ENCODE measurements around the gene MIAT. TPM values are rescaled to one million over a fixed set of nuclear protein-coding genes. Genes with fewer than 3 reads are reported as not detected.

Gene MIAT
- polyA plus RNA-seq, 4 donors = 0.27 to 1.3 (median 0.58) TPM; not detected in 1

DNA sequence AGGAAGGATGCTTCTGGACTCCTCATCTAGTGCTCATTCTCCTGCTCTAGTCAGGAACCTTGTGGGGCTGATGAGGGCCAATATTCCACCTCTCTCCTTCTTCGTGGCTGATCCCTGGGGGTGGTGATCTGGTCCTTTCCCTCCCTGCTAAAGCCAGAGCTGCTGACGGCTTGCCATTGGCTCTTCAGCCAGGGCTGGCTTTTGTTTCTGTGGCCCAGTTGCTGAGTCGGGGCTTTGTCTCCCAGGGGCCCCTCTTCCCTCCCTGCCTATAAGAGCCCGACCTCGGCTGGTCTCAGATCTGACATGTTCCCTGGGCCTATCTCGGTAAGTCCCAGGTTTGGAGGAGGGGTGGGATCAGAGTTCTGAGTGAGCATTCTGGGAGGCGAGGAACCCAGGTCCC is 35.7 kb upstream of the MIAT start, which contains the start of gene CRYBA4:
CRYBA4 (plus strand) TSS at position 301 of the 400 bp plus-strand sequence. CDS start 634 bp downstream, outside the sequence.
- WGBS, 3 donors = 76 to 89% (median 87%) methylated on average over 7 of the region's 7 CpGs
- Histone ChIP-seq H3K9me3 (ENCODE audit: control insufficient read depth in 2 of 2, insufficient read depth in 1 of 2, low read depth in 1 of 2, low read length in 1 of 2) (peaks cover 0 to 3% of the 10 kb centered on the region in 2 donors), H3K27ac (ENCODE audit: low read depth in 1 of 3, low read length in 2 of 3) (no peak within 1 kb of the TSS), H3K4me3 (ENCODE audit: low read depth in 1 of 3, low read length in 3 of 3) (no peak within 1 kb of the TSS), H3K27me3 (ENCODE audit: control insufficient read depth in 3 of 3, insufficient read depth in 3 of 3, low read length in 3 of 3) (no peaks in the 10 kb centered on the region), H3K4me1 (ENCODE audit: control insufficient read depth in 3 of 3, insufficient read depth in 2 of 3, low read depth in 1 of 3, low read length in 2 of 3) (no peaks in the 10 kb centered on the region), H3K36me3 (ENCODE audit: control insufficient read depth in 3 of 3, insufficient read depth in 2 of 3, low read depth in 1 of 3, low read length in 3 of 3) (no peaks in the 10 kb centered on the region)
- FAIRE-seq (no peak), DNase-seq (no peak)

DNA sequence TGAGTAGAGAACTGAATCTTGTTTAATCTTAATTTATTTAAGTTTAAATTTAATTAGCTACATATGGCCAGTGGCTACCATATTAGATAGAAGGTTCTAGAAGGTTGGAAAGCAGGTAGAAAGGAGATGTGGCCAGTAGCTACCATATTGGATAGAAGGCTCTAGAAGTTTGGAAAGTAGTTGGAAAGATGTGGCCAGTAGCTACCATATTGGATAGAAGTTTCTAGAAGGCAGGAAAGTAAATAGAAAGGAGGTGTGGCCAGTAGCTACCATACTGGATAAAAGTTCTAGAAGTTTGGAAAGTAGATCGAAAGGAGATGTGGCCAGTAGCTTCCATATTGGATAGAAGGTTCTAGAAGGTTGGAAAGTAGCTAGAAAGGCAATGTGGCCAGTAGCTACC is 33.4 kb upstream of the MIAT start:
- WGBS, 3 donors = 93 to 100% (median 100%) methylated on average over 1 of the region's 1 CpG

DNA sequence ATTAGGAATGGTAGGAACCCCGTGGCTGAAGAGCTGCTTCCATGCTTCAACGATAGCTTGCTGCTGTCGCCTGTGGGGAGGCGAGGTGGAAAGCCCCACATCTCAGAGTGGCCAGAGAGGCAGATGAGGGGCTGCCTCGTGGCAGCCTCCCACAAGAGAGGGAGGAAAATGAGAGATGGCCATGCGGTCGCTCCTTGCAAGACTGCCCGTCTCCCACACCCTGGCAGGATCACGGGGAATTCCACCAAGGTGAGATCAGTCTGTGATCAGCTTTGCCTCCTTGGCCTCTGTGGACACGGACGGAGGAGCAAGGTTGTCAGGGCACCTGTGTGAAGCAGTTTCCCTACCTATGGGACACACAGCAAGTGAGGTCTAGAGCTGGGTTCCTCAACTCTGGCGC is 32.6 kb upstream of the MIAT start:
- peaks cover 0 to 14% (median 0%) of the 10 kb centered on the region in 3 donors for H3K4me1 ChIP-seq (ENCODE audit: control insufficient read depth in 3 of 3, insufficient read depth in 2 of 3, low read depth in 1 of 3, low read length in 2 of 3)
- peaks cover 0 to 10% of the 10 kb centered on the region in 2 donors for H3K9me3 ChIP-seq (ENCODE audit: control insufficient read depth in 2 of 2, insufficient read depth in 1 of 2, low read depth in 1 of 2, low read length in 1 of 2)
- no peak overlapping the region for H3K4me3 ChIP-seq (ENCODE audit: low read depth in 1 of 3, low read length in 3 of 3)
- no peak overlapping the region for H3K27ac ChIP-seq (ENCODE audit: low read depth in 1 of 3, low read length in 2 of 3)
- 85 to 89% (median 88%) methylated on average over 12 of the region's 12 CpGs for WGBS, 3 donors
- H3K27me3 ChIP-seq (ENCODE audit: control insufficient read depth in 3 of 3, insufficient read depth in 3 of 3, low read length in 3 of 3) = no peaks in the 10 kb centered on the region
- no peaks in the 10 kb centered on the region for H3K36me3 ChIP-seq (ENCODE audit: control insufficient read depth in 3 of 3, insufficient read depth in 2 of 3, low read depth in 1 of 3, low read length in 3 of 3)
- DNase-seq (no peak), FAIRE-seq (no peak)

More for the DNA sequence above, 33.4 kb upstream of the MIAT start:
- Histone ChIP-seq H3K27me3 (ENCODE audit: control insufficient read depth in 3 of 3, insufficient read depth in 3 of 3, low read length in 3 of 3) (no peaks in the 10 kb centered on the region), H3K4me1 (ENCODE audit: control insufficient read depth in 3 of 3, insufficient read depth in 2 of 3, low read depth in 1 of 3, low read length in 2 of 3) (peaks cover 0 to 10% (median 0%) of the 10 kb centered on the region in 3 donors), H3K27ac (ENCODE audit: low read depth in 1 of 3, low read length in 2 of 3) (no peak overlapping the region), H3K36me3 (ENCODE audit: control insufficient read depth in 3 of 3, insufficient read depth in 2 of 3, low read depth in 1 of 3, low read length in 3 of 3) (no peaks in the 10 kb centered on the region), H3K4me3 (ENCODE audit: low read depth in 1 of 3, low read length in 3 of 3) (no peak overlapping the region), H3K9me3 (ENCODE audit: control insufficient read depth in 2 of 2, insufficient read depth in 1 of 2, low read depth in 1 of 2, low read length in 1 of 2) (peaks cover 0 to 10% of the 10 kb centered on the region in 2 donors)
- DNase-seq = no peak
- FAIRE-seq = no peak

DNA sequence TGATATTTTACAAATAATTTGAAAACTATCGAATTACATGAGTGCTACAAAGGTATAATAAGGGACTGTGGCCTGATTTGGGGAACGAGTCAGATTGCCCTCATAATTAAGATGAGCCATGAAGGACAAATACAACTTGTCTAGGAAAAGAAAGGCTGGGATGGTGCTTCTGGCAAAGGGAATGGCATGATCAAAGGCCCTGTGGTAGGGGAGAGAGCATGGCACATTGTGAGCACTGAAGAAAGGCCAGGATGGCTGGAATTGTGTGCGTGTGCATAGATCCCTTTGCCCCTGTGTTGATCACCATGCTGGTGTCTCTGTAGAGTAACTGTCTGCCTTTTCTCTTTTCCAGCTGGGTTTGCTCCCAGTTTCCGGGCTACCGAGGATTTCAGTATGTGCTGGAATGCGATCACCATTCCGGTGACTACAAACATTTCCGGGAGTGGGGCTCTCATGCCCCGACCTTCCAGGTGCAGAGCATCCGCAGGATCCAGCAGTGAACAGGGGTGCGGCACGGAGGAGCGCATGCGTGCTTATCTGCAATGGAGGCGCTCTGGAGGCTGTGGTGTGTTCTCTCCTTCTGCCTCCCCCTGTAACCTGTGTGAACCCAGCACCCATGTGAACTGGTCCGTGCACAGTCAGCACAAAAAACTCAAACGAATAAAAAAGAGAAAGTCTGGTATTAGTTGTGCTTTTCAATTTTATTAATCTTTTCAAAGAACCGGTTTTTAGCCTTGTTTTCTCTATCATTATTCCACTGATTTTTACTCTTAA is 27.2 kb upstream of the MIAT start:
- H3K4me1 ChIP-seq (ENCODE audit: control insufficient read depth in 3 of 3, insufficient read depth in 2 of 3, low read depth in 1 of 3, low read length in 2 of 3) = peaks cover 0 to 14% (median 0%) of the 10 kb centered on the region in 3 donors
- H3K27ac ChIP-seq (ENCODE audit: low read depth in 1 of 3, low read length in 2 of 3) = no peak overlapping the region
- DNase-seq (no peak), FAIRE-seq (no peak)
- H3K27me3 ChIP-seq (ENCODE audit: control insufficient read depth in 3 of 3, insufficient read depth in 3 of 3, low read length in 3 of 3) = no peaks in the 10 kb centered on the region
- H3K36me3 ChIP-seq (ENCODE audit: control insufficient read depth in 3 of 3, insufficient read depth in 2 of 3, low read depth in 1 of 3, low read length in 3 of 3) = no peaks in the 10 kb centered on the region
- WGBS, 3 donors = 90 to 94% (median 93%) methylated on average over 18 of the region's 18 CpGs
- peaks cover 0 to 14% of the 10 kb centered on the region in 2 donors for H3K9me3 ChIP-seq (ENCODE audit: control insufficient read depth in 2 of 2, insufficient read depth in 1 of 2, low read depth in 1 of 2, low read length in 1 of 2)
- H3K4me3 ChIP-seq (ENCODE audit: low read depth in 1 of 3, low read length in 3 of 3) = no peak overlapping the region

DNA sequence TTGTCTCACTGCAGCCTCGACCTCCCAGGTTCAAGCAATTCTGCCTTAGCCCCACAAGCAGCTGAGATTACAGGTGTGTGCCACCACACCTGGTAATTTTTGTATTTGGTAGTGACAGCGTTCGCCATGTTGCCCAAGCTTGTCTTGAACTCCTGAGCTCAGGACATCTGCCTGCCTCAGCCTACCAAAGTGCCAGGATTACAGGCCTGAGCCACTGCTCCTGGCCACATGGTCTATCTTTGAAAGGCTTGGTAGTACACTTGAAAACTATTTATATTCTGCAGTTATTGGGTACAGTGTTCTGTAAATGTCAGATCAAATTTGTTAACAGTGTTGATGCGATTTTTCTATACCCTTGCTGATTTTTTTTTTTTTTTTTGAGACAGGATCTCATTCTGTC is 26.1 kb upstream of the MIAT start:
- Histone ChIP-seq H3K9me3 (ENCODE audit: control insufficient read depth in 2 of 2, insufficient read depth in 1 of 2, low read depth in 1 of 2, low read length in 1 of 2) (peaks cover 0 to 14% of the 10 kb centered on the region in 2 donors), H3K4me1 (ENCODE audit: control insufficient read depth in 3 of 3, insufficient read depth in 2 of 3, low read depth in 1 of 3, low read length in 2 of 3) (peaks cover 0 to 14% (median 0%) of the 10 kb centered on the region in 3 donors), H3K27me3 (ENCODE audit: control insufficient read depth in 3 of 3, insufficient read depth in 3 of 3, low read length in 3 of 3) (no peaks in the 10 kb centered on the region), H3K36me3 (ENCODE audit: control insufficient read depth in 3 of 3, insufficient read depth in 2 of 3, low read depth in 1 of 3, low read length in 3 of 3) (no peaks in the 10 kb centered on the region), H3K4me3 (ENCODE audit: low read depth in 1 of 3, low read length in 3 of 3) (no peak overlapping the region), H3K27ac (ENCODE audit: low read depth in 1 of 3, low read length in 2 of 3) (no peak overlapping the region)
- FAIRE-seq = no peak
- DNase-seq = no peak
- WGBS, 3 donors = 93 to 95% (median 94%) methylated on average over 4 of the region's 4 CpGs

DNA sequence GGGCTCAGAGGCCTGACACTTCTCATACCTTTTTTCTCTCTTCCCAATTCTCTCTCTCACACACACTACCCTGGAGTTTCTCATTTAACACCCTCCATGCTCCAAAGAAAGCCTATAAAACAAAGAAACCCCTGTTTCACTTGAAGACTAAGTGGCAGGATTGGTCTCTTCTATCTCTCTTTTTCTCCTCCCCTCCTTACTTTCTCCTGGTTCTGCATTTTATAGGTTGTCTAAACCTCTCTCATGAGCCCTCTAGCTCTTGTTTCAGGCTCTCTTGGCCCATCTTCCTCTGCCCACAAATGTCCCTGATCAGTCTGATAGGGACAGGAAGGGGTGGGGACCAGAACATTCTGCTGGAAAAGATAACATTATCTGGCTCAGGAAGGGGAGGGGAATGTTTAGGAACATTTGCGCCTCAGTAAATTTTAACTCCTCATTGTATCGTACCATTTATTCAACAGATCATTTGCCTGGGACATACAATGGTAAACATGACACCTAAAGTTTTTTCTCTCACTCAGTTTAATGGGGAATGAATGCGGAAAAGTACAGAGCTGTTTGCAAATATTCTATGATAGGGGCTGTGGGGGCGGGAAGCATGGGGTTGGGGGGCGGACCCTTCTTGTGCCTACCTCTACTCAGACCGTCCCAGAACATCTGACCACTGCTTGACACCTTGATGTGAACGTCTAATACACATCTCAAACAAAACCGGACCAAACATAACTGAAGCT is 24.8 kb upstream of the MIAT start:
- 60 to 71% (median 68%) methylated on average over 8 of the region's 8 CpGs for WGBS, 3 donors
- no peak for DNase-seq

DNA sequence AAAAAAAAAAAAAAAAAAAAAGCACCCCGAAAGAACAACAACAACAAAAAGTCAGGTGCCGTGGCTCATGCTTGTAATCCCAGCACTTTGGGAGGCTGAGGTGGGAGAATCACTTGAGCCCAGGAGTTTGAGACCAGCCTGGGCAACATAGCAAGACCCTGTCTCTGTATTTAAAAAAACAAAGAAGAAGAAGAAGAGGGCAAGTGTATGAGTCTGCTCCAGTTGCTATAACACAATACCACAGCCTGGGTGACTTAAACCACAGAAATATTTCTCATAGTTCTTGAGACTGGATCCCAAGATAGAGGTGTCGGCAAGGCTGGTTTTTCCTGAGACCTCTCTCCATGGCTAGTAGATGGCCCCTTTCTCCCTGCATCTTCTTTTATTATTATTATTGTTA is 23.2 kb upstream of the MIAT start:
- peaks cover 0 to 2% (median 0%) of the 10 kb centered on the region in 3 donors for H3K4me1 ChIP-seq (ENCODE audit: control insufficient read depth in 3 of 3, insufficient read depth in 2 of 3, low read depth in 1 of 3, low read length in 2 of 3)
- FAIRE-seq (no peak), DNase-seq (no peak)
- H3K36me3 ChIP-seq (ENCODE audit: control insufficient read depth in 3 of 3, insufficient read depth in 2 of 3, low read depth in 1 of 3, low read length in 3 of 3) = no peaks in the 10 kb centered on the region
- H3K4me3 ChIP-seq (ENCODE audit: low read depth in 1 of 3, low read length in 3 of 3) = no peak overlapping the region
- WGBS, 3 donors = 95 to 99% (median 95%) methylated on average over 3 of the region's 3 CpGs
- H3K27me3 ChIP-seq (ENCODE audit: control insufficient read depth in 3 of 3, insufficient read depth in 3 of 3, low read length in 3 of 3) = no peaks in the 10 kb centered on the region
- H3K9me3 ChIP-seq (ENCODE audit: control insufficient read depth in 2 of 2, insufficient read depth in 1 of 2, low read depth in 1 of 2, low read length in 1 of 2) = peaks cover 0 to 7% of the 10 kb centered on the region in 2 donors
- no peak overlapping the region for H3K27ac ChIP-seq (ENCODE audit: low read depth in 1 of 3, low read length in 2 of 3)

More for the DNA sequence above, 24.8 kb upstream of the MIAT start:
- Histone ChIP-seq H3K36me3 (ENCODE audit: control insufficient read depth in 3 of 3, insufficient read depth in 2 of 3, low read depth in 1 of 3, low read length in 3 of 3) (no peaks in the 10 kb centered on the region), H3K27me3 (ENCODE audit: control insufficient read depth in 3 of 3, insufficient read depth in 3 of 3, low read length in 3 of 3) (no peaks in the 10 kb centered on the region), H3K4me1 (ENCODE audit: control insufficient read depth in 3 of 3, insufficient read depth in 2 of 3, low read depth in 1 of 3, low read length in 2 of 3) (peaks cover 0 to 14% (median 0%) of the 10 kb centered on the region in 3 donors), H3K9me3 (ENCODE audit: control insufficient read depth in 2 of 2, insufficient read depth in 1 of 2, low read depth in 1 of 2, low read length in 1 of 2) (peaks cover 0 to 14% of the 10 kb centered on the region in 2 donors), H3K4me3 (ENCODE audit: low read depth in 1 of 3, low read length in 3 of 3) (no peak overlapping the region), H3K27ac (ENCODE audit: low read depth in 1 of 3, low read length in 2 of 3) (no peak overlapping the region)
- FAIRE-seq = no peak

DNA sequence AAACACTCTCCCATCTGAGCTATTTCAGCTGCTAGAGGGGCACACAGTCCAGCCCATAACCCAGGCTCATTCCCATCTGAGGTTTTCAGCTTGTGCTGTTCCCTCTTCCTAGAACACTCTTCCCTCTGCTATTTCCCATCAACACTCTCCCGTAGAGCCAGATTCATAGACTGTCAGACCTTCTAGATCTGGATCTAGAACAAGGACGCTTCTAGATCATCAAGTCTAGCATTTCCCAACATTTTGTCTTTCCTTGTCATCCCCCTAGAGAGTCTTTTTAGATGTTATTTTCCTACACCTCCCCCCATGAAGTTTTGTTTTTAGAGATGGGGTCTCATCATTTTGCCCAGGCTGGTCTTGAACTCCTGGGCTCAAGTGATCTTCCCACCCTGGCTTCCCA is 22.3 kb upstream of the MIAT start:
- Histone ChIP-seq H3K36me3 (ENCODE audit: control insufficient read depth in 3 of 3, insufficient read depth in 2 of 3, low read depth in 1 of 3, low read length in 3 of 3) (no peaks in the 10 kb centered on the region), H3K4me1 (ENCODE audit: control insufficient read depth in 3 of 3, insufficient read depth in 2 of 3, low read depth in 1 of 3, low read length in 2 of 3) (no peaks in the 10 kb centered on the region), H3K4me3 (ENCODE audit: low read depth in 1 of 3, low read length in 3 of 3) (no peak overlapping the region), H3K9me3 (ENCODE audit: control insufficient read depth in 2 of 2, insufficient read depth in 1 of 2, low read depth in 1 of 2, low read length in 1 of 2) (peaks cover 0 to 4% of the 10 kb centered on the region in 2 donors), H3K27ac (ENCODE audit: low read depth in 1 of 3, low read length in 2 of 3) (no peak overlapping the region), H3K27me3 (ENCODE audit: control insufficient read depth in 3 of 3, insufficient read depth in 3 of 3, low read length in 3 of 3) (no peaks in the 10 kb centered on the region)
- 87 to 92% (median 89%) methylated on average over 2 of the region's 2 CpGs for WGBS, 3 donors
- no peak for DNase-seq
- no peak for FAIRE-seq

All from small intestine (tissue), 7 donors.